AG04449 (cell line): ENCODE data around the gene GDPD5.

Experiments
- CTCF ChIA-PET: fragments of 350-600 bp; formaldehyde crosslinking; extraction: SDS; loops from one replicate; lab custom pipeline; 2021; ENCODE audit warnings: antibody characterized with exemption; lab: Yijun Ruan, JAX
- POLR2A ChIA-PET: fragments of 400-600, 350-600 bp; formaldehyde crosslinking; extraction: SDS; loops from one replicate; lab custom pipeline; 2020; ENCODE audit warnings: antibody characterized with exemption, inconsistent platforms; lab: Yijun Ruan, JAX
- DNase-seq: peaks from one replicate; pipeline ENCODE4 v3.0.0-alpha.2; 2010; ENCODE audit warnings: low read depth, low spot score
- H3K4me3 ChIP-seq: 2 replicates; pipeline ENCODE4 v1.5.1; 2011; ENCODE audit warnings: low read depth, mild to moderate bottlenecking, control low read depth, low read length
- CTCF ChIP-seq: IDR thresholded peaks from one replicate; pipeline ENCODE4 v1.5.1; 2011; ENCODE audit warnings: mild to moderate bottlenecking, moderate library complexity, low read length, control low read depth, inconsistent platforms; ENCODE audit not compliant: insufficient read depth; ENCODE audit errors: missing control alignments

GDPD5 gene

GRCh38 chr11:75463106-75463774 lies 62.5 kb downstream of the GDPD5 start:
- TF ChIP-seq CTCF = no peak
- ChIA-PET POLR2A (no interaction called here), CTCF (interaction anchor here (1.2 to 3.1 kb wide), 2 partner anchors 19 to 66 kb away, joined by 4 to 10 read pairs; no protein-coding TSS in a partner anchor)

GRCh38 chr11:75462117-75462653 lies 63.6 kb downstream of the GDPD5 start:
- ChIA-PET POLR2A (no interaction called here), CTCF (interaction anchor here (0.9 to 3.1 kb wide), 6 partner anchors 12 to 68 kb away, joined by 3 to 10 read pairs (median 4); partner anchors contain the start of gene GDPD5)
- TF ChIP-seq CTCF = no peak
- DNase-seq = no peak
- H3K4me3 ChIP-seq = no peak overlapping the region

More at GRCh38 chr11:75463106-75463774, 62.5 kb downstream of the GDPD5 start:
- DNase-seq = no peak
- H3K4me3 ChIP-seq = no peak overlapping the region

DNA sequence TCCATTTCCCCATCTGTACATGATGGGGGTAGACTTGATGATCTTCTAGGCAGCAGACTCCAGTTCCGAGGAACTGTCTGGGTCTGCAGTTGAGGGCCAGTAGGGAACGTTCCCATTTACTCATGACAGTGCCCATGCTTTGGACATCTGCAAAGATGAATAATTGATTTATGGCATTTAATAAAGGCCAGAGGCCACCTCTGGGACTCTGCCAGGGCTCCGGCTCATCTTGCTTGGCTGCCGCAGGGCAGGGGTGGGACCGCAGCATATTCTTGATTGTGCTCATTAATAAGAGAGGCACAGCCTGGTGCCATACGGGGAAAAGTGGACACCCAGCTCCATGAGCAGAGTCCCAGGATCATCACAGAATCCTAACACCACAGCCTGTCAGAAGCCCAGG lies 64.6 kb downstream of the GDPD5 start:
- ChIA-PET CTCF (interaction anchor here (1.1 to 3.1 kb wide), 5 partner anchors 9 to 64 kb away, joined by 3 to 10 read pairs (median 5); partner anchors contain the start of gene GDPD5), POLR2A (no interaction called here)
- no peak for DNase-seq
- no peak for TF ChIP-seq CTCF
- H3K4me3 ChIP-seq = no peak overlapping the region

DNA sequence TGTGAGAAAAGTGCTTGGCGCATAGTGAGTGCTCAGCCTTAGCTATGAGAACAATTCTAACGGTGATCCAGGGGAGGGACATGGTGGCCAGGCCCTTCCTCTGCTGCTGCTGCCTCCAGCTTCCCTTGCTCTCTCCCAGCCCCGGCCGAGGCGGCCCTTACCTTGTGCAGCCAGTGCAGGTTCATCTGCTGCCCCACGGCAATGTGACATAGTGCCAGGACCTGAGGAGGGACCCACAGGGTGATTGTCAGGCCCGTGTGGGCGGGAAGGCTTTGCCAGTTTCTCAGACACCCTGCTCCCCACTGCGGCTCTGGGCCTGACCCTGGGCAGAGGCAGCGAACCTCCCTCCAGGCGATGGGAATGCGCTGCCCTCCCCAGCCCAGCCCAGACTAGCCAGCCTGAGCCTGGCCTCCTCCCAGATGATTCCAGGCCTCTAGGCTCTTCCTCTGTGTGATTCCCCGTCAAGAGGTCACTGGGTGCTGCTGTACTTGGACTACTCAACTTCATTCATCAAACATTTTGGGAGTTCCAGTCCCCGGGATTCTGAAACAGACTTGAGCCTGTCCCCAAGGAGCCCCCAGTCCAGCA lies 69.1 kb downstream of the GDPD5 start:
- no peak for DNase-seq
- ChIA-PET POLR2A (interaction anchor here (0.5 kb wide), 1 partner anchor 37 kb away, joined by 3 read pairs; no protein-coding TSS in a partner anchor), CTCF (interaction anchor here (1.0 to 7.8 kb wide), 4 partner anchors 9 to 73 kb away, joined by 4 to 145 read pairs (median 6); partner anchors contain the start of gene GDPD5)
- no peak overlapping the region for H3K4me3 ChIP-seq
- TF ChIP-seq CTCF = no peak

DNA sequence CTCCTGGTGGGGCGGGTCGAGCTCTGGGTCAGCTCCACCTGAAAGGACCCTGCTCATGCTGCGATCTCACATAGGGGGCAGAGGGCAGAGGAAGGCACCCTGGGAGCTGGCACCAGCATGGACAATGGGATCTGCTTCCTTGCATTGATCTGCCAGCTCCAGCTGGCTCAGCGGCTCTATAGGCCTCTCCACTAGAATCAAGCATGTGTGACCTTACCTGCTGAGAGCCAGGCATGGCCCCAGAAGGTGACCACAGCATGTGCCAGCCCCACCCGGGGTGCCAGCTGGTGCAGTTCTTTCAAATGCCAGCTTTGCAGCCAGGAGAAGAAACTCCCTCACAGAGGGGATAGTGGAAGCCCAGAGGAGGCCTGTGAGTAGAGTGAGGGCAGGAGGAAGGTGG lies 70.8 kb downstream of the GDPD5 start:
- H3K4me3 ChIP-seq = no peak overlapping the region
- CTCF ChIA-PET = interaction anchor here (0.6 to 7.8 kb wide), 11 partner anchors 10 to 75 kb away, joined by 3 to 145 read pairs (median 4); partner anchors contain the start of gene GDPD5
- TF ChIP-seq CTCF = no peak
- DNase-seq = no peak
- POLR2A ChIA-PET = no interaction called here
